Measurements from ENCODE around the gene SRCIN1.

SRCIN1 gene

DNA sequence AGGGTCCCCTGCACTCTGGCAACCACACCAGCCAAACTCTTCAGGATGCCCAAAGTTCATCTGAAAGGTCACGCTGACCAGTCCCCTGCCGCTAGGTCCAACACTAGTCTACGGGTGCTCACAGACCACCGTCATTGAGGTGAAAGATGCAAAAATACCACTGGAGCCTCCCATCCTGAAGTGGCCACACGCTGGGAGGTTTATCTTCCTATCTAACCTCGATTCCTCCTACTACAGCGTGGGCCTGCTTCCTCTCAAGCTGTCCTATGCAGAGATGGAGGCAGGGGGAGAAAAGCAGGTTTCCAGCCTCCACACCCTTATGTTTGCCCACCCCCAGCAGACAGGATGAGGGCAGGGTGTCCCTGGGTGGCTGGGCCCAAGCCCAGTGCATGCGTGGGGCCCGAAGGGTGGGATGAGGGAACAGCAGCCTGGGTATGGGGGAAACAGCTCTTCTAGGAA lies 6.3 kb downstream of the SRCIN1 start:
- DNase-seq: no peak

DNA sequence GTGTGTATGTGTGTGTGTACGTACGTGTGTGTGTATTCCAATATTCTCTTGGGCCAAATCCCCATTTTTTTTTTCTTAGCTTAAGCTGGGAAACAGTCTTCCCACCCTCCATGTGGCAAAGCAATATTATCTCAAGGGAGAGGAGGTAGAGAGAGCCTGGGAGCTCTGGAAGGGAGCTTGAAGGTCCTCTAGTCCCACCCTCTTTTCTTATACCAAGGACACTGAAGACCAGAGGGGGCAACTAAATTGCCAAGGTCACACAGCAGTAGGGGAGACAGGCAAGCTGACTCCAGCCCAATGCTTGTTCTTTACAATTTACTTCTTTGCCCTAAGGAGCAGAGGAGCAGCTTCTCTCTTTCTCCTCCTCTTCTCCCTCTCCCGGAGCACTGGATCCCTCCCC lies 6.8 kb downstream of the SRCIN1 start:
- no peak for DNase-seq

DNA sequence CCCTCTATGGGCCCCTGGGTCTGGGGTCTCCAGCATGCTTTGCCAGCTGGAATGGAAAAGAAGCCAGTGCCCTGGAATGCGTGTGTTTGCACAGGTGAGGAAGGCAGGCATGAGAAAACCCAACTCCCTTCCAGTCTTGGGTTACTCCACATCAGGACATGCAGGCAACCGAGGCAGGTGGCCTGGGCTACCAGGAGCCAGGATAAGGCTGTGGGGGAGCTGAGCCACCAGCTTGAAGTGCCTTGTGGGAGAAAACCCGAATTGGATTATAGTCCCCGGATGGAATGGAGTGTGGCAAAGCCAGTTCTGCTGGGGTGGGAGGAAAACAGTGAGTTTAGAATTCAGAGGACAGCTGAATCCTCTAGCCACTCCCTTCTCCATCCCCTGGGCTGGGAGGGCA lies 7.2 kb downstream of the SRCIN1 start:
- peak; percentile 94 for DNase-seq

DNA sequence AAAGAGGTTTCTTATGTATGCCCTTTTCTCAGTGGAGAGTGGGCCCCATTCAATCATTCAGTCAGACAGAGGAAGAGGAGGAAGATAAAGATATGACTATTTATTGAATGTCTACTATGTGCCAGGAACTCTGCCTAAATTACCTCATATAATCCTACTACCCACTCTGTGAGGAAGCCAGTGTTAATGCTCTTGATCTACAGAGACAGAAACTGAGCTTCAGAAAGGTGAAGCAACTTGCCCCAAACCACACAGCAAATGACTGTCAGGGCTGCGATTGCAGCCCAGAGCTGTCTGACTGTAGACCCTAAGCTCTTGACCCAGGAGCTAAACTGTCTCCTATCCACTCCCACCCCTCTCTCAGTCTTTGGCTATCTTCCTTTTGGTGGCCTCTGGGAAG lies 8.4 kb downstream of the SRCIN1 start:
- no peak for DNase-seq

GRCh38 chr17:38596651-38597050 lies 9.1 kb downstream of the SRCIN1 start:
- DNase-seq: no peak

- DNase-seq: no peak
These were observed 9.9 kb downstream of the SRCIN1 start for GRCh38 chr17:38595892-38596291.

DNA sequence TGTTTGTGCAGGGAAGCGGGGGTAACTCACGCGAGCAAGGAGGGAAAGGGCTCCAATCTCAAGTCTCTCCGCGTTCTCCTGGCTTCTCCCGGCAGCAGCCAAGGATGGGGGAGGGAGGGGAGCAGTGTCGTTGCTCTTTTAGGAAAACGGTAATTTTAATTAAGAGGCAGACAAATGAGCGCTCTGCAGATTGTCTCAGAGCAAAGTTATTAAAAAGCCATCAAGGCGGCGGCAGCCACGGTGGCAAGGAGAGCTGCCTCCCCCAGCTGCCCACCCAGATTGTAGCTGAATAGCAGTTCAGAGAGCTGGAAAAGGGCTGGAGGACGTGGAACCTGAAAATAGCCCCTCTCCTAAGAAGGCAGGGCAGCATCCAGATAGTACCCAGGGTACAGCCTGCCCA lies 11.6 kb downstream of the SRCIN1 start:
- no peak for DNase-seq

DNA sequence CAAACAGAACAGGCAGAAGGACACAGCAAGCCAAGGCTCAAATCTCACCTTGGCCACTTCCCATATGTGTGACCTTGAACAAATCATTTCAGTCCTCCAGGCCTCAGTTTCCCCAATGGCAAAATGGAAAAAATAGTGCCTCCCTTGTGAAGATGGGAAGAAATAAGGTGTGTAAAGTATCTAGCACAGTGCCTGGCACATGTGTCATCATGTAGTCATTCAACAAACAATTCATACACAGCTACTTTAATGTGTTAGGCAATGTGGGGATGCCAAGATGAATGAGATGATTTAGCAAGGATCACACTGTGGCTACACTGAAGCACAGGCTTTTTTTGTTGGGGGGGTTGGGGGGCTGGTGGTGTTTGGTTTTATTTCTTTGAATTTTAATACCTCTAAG lies 13.3 kb downstream of the SRCIN1 start:
- DNase-seq: no peak

DNA sequence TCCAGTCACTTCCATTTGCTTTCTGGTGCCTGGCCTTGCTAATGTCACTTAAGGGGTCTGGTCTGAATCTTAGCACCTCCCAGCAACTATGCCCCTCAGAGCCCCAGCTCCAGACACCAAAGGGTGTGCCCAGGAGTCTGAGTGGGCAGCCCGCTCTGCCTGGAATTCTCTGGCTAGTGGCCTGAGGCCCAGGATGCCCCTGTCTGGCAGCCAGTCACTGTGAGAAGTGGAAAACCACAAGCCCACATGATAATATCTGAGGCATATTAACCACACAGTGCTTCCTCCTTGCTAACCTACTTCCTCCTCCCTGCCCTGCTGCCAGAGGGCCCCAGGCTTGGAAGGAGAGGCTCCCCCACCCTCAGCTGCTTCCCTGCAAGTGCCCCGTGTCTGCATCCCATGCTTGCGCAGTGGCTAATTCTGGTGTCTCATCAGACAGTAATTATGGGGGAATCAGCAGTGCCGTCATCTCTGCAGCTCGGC lies 14.0 kb downstream of the SRCIN1 start:
- no peak for DNase-seq

GRCh38 chr17:38590988-38591758 lies 14.6 kb downstream of the SRCIN1 start:
- no peak for DNase-seq

GRCh38 chr17:38589462-38590114 lies 16.2 kb downstream of the SRCIN1 start:
- no peak for DNase-seq

DNA sequence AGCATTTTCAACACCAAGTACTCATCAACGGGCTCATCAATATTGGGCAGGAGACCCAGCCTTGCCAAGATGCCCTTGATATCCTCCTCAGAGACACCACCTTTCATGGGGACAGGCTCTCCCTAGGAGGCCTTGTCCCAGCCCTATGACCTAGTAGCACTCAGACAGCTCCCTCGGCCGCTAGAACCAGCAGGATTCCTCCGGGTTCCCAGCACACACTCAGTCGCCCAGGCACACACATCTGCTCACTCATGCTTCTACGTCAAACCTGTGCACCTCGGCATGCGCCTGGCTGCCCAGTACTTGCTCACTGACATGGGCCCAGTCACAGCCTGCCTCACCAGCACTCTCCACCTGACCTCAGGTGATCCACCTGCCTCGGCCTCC lies 17.0 kb downstream of the SRCIN1 start:
- no peak for DNase-seq

- no peak for DNase-seq
These were observed 17.6 kb downstream of the SRCIN1 start for GRCh38 chr17:38587947-38588787.

DNA sequence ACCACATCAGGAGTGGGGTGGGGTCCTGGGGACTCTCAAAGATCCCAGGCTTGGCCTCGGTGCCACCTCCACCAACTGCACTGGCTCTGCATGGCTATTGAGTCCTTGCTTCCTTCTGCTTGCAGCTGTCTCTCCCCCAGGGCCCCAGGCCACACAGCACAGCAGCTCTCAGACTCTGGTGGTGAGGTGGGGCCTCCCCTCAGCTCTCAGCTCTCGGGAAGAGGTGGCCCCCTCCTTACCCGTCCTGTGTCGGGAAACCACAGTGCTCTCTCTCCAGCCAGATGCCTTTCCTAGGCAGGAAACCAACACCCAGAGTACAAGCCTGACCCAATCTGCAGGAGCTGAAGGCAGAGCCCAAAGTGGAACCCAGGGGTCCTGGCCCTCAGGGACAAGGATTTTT lies 18.5 kb downstream of the SRCIN1 start:
- no peak for DNase-seq

DNA sequence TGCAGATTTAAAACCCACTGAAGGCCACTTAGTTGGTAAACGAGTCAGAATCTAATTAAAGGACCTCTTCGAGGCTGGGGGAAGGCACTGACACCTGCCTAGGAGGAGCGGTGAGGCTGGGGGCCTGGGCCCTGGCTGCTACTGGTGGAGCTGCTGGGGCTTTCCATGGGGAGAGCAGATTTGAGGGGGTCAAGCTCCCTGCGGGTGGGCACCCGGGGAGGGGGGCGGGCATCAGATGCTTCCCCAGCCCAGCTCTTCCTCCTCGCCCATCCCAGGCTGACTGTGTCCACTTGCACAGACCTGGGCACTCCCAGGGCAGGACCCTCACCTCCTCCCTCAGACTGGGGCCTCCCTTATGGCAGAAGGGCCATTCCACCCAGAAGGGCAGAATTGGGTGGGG lies 19.0 kb downstream of the SRCIN1 start:
- DNase-seq: no peak

- DNase-seq: peak; percentile 17
These were observed 19.7 kb downstream of the SRCIN1 start for GRCh38 chr17:38585918-38586529.

- DNase-seq: peak; percentile 29
These were observed 20.5 kb downstream of the SRCIN1 start for GRCh38 chr17:38585056-38585917.

GRCh38 chr17:38584350-38584925 lies 21.3 kb downstream of the SRCIN1 start:
- DNase-seq: peak; percentile 93

DNA sequence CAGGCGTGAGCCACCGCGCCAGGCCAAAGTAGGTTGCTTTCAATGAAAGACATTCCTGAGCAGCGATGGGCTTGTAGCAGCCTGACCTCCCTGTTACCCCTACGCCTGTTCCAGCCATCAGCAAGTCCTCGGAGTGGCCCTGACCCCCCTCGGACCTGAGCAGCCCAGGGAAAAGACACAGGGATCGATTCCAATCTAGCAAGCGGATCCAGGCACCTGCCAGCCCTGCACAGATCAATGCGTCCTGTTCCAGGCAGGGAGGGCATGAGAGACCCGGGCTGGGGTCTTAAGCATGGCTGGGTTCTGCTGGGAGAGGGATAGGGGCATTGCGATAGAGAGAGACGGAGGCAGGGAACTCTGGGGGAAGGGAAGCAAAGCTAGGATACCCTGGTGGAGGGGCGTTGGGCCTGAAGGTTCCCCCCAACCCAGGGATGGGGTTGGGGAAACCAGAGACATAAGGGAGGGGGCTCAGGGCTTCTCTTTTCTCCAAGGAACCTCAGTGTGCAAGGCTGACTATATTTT lies 21.9 kb downstream of the SRCIN1 start:
- no peak for DNase-seq

GRCh38 chr17:38583176-38583575 lies 22.6 kb downstream of the SRCIN1 start:
- no peak for DNase-seq

DNA sequence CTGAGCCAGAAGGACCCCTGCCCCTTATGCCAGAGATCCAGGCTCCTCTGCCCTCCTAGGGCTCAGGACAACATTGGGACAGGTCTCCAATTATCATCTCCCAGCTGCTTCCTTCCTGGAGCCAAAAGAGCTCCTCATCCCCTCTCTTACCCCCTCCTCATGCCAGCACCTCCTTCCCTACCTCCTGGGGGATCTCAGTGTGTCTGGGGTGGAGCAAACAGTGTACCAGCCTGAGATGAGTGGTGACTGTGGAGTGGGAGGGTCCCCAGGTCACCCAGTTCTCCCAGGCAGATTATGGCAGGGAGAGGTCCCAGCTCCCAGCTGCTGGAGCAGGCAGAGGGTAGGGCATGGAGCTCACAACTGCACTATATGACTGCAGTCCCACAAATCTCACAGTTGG lies 23.7 kb downstream of the SRCIN1 start:
- no peak for DNase-seq

All from NCI-H510A treated with DMSO at 0.1 percent for 48 hours (cell line).